ENCODE results near the gene PRPF6. TPM values are rescaled to one million over a fixed set of nuclear protein-coding genes. Genes with fewer than 3 reads are reported as not detected.

Gene PRPF6
- total RNA-seq, 1 donor from 2014 or later = 60.4 TPM

DNA sequence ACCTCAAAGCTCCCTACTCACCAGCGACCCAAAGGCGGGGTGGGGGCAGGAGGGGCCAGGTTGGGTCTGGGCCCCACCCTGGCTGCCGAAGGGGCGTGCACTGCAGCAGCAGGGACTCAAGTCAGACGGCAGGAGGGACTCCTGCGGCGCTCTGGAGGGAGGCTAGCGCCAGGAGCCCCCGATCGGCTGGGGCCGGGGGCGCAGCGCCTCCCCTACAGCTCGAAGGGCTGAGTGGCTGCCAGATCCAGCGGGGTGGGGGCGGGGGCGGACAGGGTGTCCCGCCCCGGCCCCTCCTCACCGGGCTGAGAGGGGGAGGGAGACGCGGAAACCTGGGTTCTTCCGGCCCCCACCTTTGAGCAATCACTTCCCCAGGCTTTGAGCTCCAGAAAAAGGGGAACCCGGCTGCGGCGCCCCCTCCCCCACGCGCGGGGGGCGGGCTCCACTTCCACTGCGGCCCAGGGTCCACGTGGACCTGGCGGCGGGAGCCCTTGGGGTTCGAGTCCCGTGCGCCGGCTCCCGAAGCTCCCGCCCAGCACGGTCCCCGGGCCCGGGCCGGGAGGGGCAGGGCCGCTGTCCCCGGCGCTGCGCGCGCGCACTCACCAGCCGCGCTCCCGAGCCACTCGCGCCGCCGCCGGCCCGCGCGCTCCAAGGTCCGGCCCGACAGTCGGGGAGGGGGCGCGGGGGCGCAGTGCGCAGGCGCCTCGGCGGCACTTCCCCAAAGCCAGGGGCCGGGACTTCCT lies 98.5 kb downstream of the PRPF6 start, which contains the start of gene RGS19:
RGS19 (minus strand) TSS at position 246 of the 740 bp plus-strand sequence. CDS start 2,632 bp downstream, outside the sequence.
- intact Hi-C loops (cut with DNase I) = no loop called here
- peak; percentile 59 for ATAC-seq
- DNase-seq (ENCODE audit: low spot score) = peak; percentile 86

DNA sequence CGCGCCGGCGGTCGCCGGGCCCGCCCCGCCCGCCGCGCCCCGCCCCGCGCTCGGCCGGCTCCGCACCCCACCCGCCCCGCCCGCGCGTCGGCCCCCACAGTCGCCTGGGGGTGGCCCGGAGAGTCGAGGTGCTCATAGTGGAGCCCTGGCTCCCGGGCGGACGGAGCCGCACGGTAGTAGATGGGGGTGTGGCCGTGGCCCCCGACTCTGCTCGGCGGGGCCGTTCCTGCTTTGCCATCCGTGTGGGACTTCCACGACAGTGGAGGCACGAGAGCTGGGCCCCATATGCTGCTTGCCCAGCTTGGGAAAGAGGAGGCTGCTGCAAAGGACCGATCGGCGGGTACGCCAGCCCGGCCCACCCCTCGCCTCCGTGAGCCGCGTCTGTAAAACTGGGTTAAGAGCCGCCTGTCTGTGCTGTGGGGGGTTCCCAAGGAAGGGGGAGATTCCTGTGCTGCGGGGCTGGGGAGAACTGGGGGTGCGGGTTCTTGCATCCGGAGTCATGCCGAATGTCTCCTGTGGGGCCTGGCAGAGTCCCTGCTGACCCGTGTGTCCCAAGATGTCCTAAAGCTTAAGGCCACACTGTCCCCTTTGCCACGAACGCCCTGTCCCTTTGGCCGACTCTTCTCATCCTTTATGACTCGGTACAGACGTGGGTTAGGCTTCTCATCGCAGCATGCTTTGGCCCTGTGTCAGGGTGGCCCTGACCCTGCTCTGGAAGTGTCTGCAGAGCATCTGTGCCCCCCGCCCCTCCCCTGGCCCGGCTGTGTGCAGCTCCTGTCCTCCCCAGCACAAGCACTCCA lies 99.3 kb downstream of the PRPF6 start, which contains the start of gene OPRL1:
OPRL1 (plus strand) TSS at position 70 of the 800 bp plus-strand sequence. CDS start 12,639 bp downstream, outside the sequence.
- DNase-seq (ENCODE audit: low spot score) (no peak), ATAC-seq (peak; percentile 26)
- intact Hi-C loops (cut with DNase I) = no loop called here

DNA sequence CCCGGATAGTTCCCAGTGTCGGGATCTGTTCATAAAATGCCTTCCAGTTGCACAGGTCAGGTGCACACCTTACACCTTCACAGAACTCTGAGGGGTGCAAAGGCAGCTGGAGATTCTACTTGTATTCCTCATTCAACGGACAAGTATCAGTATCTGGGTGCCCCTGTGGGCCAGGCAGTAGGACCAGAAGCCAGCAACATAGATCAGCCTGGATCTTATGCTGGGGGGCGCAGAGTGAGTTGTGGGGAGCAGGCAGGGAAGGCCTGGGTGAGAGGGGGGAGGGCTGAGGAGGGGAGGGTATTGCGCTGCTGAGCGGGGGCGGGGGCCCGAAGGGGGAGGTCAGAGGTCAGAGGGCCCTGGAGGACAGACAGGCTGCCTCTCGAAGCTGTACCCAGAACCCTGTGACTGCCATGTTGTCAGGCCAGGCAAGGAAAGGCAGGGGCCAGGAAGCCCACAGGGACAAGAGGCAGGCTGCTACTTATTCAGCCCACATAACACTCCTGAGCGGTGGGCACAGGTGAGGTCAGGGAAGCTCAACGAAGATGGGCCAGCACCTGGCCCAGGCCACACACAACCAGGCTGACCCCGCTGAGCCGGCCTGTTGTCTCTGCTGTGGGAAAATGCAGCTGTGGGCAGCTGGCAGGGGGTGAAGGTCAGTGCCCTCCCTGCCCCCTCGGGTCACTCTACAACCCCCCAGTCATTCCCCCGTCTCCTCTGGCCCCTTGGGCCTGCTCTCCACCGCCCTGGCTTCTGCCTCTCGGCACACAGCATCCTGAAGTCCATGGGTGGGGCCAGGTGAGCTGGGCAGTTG lies 100.1 kb downstream of the PRPF6 start:
- ATAC-seq = no peak
- no peak for DNase-seq (ENCODE audit: low spot score)
- intact Hi-C loops (cut with DNase I) = no loop called here

DNA sequence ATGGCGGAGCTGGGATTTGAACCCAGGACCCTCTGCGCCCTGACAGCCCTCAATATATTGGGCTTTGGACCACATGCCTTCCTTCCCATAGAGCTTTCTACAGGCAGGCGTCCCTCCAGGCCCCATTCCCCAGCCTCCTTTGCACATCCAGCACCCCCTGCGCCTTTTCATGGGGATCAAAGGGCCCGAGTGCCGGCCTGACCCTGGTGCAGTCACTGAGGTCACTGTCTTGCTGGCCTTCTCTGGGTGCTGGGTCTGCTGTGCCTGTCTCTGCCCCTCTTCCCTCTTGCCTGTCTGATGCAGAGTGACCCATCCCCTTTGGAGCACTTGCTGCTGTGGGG lies 100.7 kb downstream of the PRPF6 start:
- ATAC-seq = no peak
- intact Hi-C loops (cut with DNase I) = no loop called here

DNA sequence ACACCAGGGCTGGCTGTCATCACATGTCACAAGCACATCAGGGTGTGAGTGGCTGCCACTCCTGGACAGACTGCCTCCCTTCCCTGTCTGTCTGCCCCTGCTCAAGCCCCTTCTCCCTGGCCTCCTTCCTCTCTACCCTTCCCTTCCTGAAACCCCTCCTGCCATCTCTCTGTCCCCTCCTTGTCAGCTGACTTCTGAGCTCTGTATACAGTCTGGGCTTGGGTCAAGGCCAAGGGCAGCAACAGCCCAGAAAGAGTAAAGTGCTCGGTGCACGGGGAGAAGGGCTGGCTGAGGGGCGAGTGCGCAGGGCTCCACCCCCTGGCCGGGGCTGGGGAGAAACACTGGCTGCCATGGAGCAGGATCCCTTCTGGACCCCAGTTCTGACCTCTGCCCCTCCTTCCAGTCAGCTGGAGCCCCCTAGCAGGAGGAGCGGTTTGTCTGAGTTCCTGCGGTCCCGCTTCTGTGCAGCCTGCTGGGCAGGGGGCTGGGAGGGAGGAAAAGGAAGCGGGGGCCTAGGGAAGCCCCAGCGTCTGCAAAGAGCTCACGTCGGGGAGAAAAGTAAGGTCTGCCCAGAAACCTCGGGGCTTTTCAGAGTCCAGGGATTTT lies 101.3 kb downstream of the PRPF6 start:
- intact Hi-C loops (cut with DNase I) = no loop called here
- ATAC-seq (no peak), DNase-seq (ENCODE audit: low spot score) (no peak)

More for the DNA sequence above, 100.7 kb downstream of the PRPF6 start:
- no peak for DNase-seq (ENCODE audit: low spot score)

Small RNA genes lying within 50 kb of the gene (microRNA-seq; reads per million reads assigned to microRNA genes)
- not detected for gene MIR1914
- gene MIR647 = not detected
- not detected for gene MIR6813

Other genes starting within 250 kb of the PRPF6 start
- 8.1 TPM for gene LIME1, start 244.5 kb upstream of the PRPF6 start, total RNA-seq
- gene SLC2A4RG, start 241.4 kb upstream of the PRPF6 start, total RNA-seq = 73.0 TPM
- gene ZBTB46, start 149.9 kb upstream of the PRPF6 start, total RNA-seq = 30.2 TPM
- gene ABHD16B, start 119.6 kb upstream of the PRPF6 start, total RNA-seq = not detected
- 69.1 TPM for gene TPD52L2, start 115.9 kb upstream of the PRPF6 start, total RNA-seq
- 30.1 TPM for gene DNAJC5, start 86.0 kb upstream of the PRPF6 start, total RNA-seq
- 50.8 TPM for gene UCKL1, start 24.7 kb upstream of the PRPF6 start, total RNA-seq
- 13.6 TPM for gene ZNF512B, start 11.2 kb upstream of the PRPF6 start, total RNA-seq
- gene SAMD10, start 1.5 kb upstream of the PRPF6 start, total RNA-seq = 2.9 TPM
- gene C20orf204, start 55.0 kb downstream of the PRPF6 start, total RNA-seq = 2.1 TPM
- 134 TPM for gene SOX18, start 68.5 kb downstream of the PRPF6 start, total RNA-seq
- 81.2 TPM for gene TCEA2, start 82.1 kb downstream of the PRPF6 start, total RNA-seq
- gene RGS19, start 98.4 kb downstream of the PRPF6 start, total RNA-seq = 10.8 TPM
- gene OPRL1, start 99.0 kb downstream of the PRPF6 start, total RNA-seq = 1.0 TPM
- gene LKAAEAR1, start 103.3 kb downstream of the PRPF6 start, total RNA-seq = not detected
- gene NPBWR2, start 126.4 kb downstream of the PRPF6 start, total RNA-seq = not detected
- gene MYT1, start 183.3 kb downstream of the PRPF6 start, total RNA-seq = not detected

Measured in sciatic nerve (tissue), 2 donors.